Lower leg skin (tissue), 3 donors: ENCODE results near the gene EYA2.

Experiments used
- CTCF ChIP-seq, 3 donors: fragments of 450-650 bp; IDR thresholded peaks; one replicate each; pipeline ENCODE4 v1.5.1; 2016; ENCODE audit warnings: antibody characterized with exemption in 3 of 3, mild to moderate bottlenecking in 3 of 3, moderate library complexity in 2 of 3
- POLR2A ChIP-seq, 2 donors: fragments of 450-650 bp; IDR thresholded peaks; one replicate each; pipeline ENCODE4 v1.6.1; 2016 to 2017; ENCODE audit warnings: antibody characterized with exemption in 2 of 2, mild to moderate bottlenecking in 1 of 2, moderate library complexity in 1 of 2

GRCh38 chr20:47057661-47058060 is 163.0 kb downstream of the EYA2 start:
- TF ChIP-seq CTCF (IDR thresholded peaks at IDR 0.05), result no peak
- no peak for TF ChIP-seq POLR2A (IDR thresholded peaks at IDR 0.05)
